ENCODE measurements around the gene LTF. TPM values are rescaled to one million over a fixed set of nuclear protein-coding genes. Genes with fewer than 3 reads are reported as not detected.

The LTF gene
- total and polyA plus RNA-seq, 10 of the 15 experiments (the other 5 are each of a cell fraction or from before 2014, with no cell fraction given), result 0.03 to 0.31 TPM; not detected in 8

DNA sequence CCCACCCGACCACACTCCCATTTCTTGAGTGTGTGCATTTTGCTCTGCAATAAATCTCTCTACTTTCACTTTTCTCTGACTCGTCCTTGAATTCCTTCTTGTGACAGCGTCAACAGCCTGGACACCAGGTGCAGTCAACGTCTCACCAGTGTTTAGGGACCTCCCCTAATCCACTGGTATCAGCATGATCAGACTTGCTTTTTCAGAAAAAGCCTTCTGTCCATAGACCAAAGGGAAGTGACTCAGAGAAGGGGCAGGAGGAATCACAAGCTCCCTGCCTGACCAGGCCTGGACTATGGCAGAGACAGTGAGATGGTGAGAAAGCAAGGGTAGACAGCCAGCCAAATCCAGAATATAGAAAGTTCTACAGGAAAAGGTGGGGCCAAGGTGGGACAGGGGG is 78.5 kb downstream of the LTF start (continued):
- TF ChIP-seq, protein P1, sequence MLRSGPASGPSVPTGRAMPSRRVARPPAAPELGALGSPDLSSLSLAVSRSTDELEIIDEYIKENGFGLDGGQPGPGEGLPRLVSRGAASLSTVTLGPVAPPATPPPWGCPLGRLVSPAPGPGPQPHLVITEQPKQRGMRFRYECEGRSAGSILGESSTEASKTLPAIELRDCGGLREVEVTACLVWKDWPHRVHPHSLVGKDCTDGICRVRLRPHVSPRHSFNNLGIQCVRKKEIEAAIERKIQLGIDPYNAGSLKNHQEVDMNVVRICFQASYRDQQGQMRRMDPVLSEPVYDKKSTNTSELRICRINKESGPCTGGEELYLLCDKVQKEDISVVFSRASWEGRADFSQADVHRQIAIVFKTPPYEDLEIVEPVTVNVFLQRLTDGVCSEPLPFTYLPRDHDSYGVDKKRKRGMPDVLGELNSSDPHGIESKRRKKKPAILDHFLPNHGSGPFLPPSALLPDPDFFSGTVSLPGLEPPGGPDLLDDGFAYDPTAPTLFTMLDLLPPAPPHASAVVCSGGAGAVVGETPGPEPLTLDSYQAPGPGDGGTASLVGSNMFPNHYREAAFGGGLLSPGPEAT (IDR thresholded peaks at IDR 0.05; ENCODE audit: low read depth), result no peak
- TF ChIP-seq BACH1 (IDR thresholded peaks at IDR 0.05; ENCODE audit: borderline replicate concordance) (no peak), MTA2 (IDR thresholded peaks at IDR 0.05; ENCODE audit: low read depth) (no peak), POLR2AphosphoS5 (IDR thresholded peaks at IDR 0.05; ENCODE audit: low read length) (no peak), BCL11A (IDR thresholded peaks at IDR 0.05; ENCODE audit: low read depth, low read length) (0 out of 2 replicates have a peak, but pooled peaks have one; percentile 8), CREM (IDR thresholded peaks at IDR 0.05; ENCODE audit: low read depth) (no peak), TCF12 (IDR thresholded peaks at IDR 0.05; ENCODE audit: low read depth, low read length) (peak; percentile 40; the same call in 1 of the 2 replicates), FOXM1 (IDR thresholded peaks at IDR 0.05; ENCODE audit: low read depth, low read length) (no peak), SPI1 (IDR thresholded peaks at IDR 0.05; ENCODE audit: borderline replicate concordance, insufficient read depth, low read depth, low read length) (no peak), SIN3A (IDR thresholded peaks at IDR 0.05; ENCODE audit: low read depth, low read length) (no peak), ATF7 (IDR thresholded peaks at IDR 0.05; ENCODE audit: low read depth) (no peak)
- TF ChIP-seq, protein P2, sequence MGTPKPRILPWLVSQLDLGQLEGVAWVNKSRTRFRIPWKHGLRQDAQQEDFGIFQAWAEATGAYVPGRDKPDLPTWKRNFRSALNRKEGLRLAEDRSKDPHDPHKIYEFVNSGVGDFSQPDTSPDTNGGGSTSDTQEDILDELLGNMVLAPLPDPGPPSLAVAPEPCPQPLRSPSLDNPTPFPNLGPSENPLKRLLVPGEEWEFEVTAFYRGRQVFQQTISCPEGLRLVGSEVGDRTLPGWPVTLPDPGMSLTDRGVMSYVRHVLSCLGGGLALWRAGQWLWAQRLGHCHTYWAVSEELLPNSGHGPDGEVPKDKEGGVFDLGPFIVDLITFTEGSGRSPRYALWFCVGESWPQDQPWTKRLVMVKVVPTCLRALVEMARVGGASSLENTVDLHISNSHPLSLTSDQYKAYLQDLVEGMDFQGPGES (IDR thresholded peaks at IDR 0.05), result no peak

Other genes with a start within 250 kb of the LTF start
Only the 7 nearest of the 9 such genes appear.
- gene CCR3, start 222.4 kb downstream of the LTF start, total RNA-seq (2014; rRNA removed), result 0.23 and 0.65 TPM in 2 replicates
- gene CCR3, start 222.4 kb downstream of the LTF start, total RNA-seq (2014; rRNA removed; fragmentation: Illumina TruSeq; extraction: Trizol), result 0.27 and 0.60 TPM in 2 replicates
- 0.41 and 0.66 TPM in 2 replicates for gene CCR3, start 222.4 kb downstream of the LTF start, total RNA-seq (2021)
- gene CCR3, start 222.4 kb downstream of the LTF start, polyA plus RNA-seq (2011; rRNA removed), result not detected in 2 replicates
- 0.65 and 0.78 TPM in 2 replicates for gene CCR3, start 222.4 kb downstream of the LTF start, polyA plus RNA-seq (2014; fragmentation: Illumina TruSeq; extraction: Trizol)
- under 1 TPM; 0.53 TPM for gene CCR3, start 222.4 kb downstream of the LTF start, polyA plus RNA-seq (2014; fragmentation: Nextera tagmentation; extraction: Ambion mirVana)
- gene CCR3, start 222.4 kb downstream of the LTF start, polyA plus RNA-seq (2014; rRNA removed), result 0.58 TPM in 2 replicates
- gene CCR3, start 222.4 kb downstream of the LTF start, polyA plus RNA-seq (2016; fragmentation: Nextera tagmentation; extraction: Ambion mirVana), result under 1 TPM; 0.13 to 0.20 TPM
- 3.6 and 4.4 TPM in 2 replicates for gene CCR2, start 110.8 kb downstream of the LTF start, total RNA-seq (2014; rRNA removed)
- 4.3 and 4.4 TPM in 2 replicates for gene CCR2, start 110.8 kb downstream of the LTF start, total RNA-seq (2014; rRNA removed; fragmentation: Illumina TruSeq; extraction: Trizol)
- 2.5 and 3.5 TPM in 2 replicates for gene CCR2, start 110.8 kb downstream of the LTF start, total RNA-seq (2021)
- not detected in 2 replicates for gene CCR2, start 110.8 kb downstream of the LTF start, polyA plus RNA-seq (2011; rRNA removed)
- 3.6 and 4.1 TPM in 2 replicates for gene CCR2, start 110.8 kb downstream of the LTF start, polyA plus RNA-seq (2014; fragmentation: Illumina TruSeq; extraction: Trizol)
- 1 to 10 TPM; 2.5 to 4.7 TPM for gene CCR2, start 110.8 kb downstream of the LTF start, polyA plus RNA-seq (2014; fragmentation: Nextera tagmentation; extraction: Ambion mirVana)
- gene CCR2, start 110.8 kb downstream of the LTF start, polyA plus RNA-seq (2014; rRNA removed), result 2.1 and 2.7 TPM in 2 replicates
- gene CCR2, start 110.8 kb downstream of the LTF start, polyA plus RNA-seq (2016; fragmentation: Nextera tagmentation; extraction: Ambion mirVana), result 1 to 10 TPM; 1.9 to 2.7 TPM
- gene CCR5, start 94.0 kb downstream of the LTF start, total RNA-seq (2014; rRNA removed), result 0.17 and 0.27 TPM in 2 replicates
- 0.92 and 1.2 TPM in 2 replicates for gene CCR5, start 94.0 kb downstream of the LTF start, total RNA-seq (2014; rRNA removed; fragmentation: Illumina TruSeq; extraction: Trizol)
- gene CCR5, start 94.0 kb downstream of the LTF start, total RNA-seq (2021), result 1.2 TPM in 2 replicates
- not detected in 2 replicates for gene CCR5, start 94.0 kb downstream of the LTF start, polyA plus RNA-seq (2011; rRNA removed)
- 1.6 TPM in 2 replicates for gene CCR5, start 94.0 kb downstream of the LTF start, polyA plus RNA-seq (2014; fragmentation: Illumina TruSeq; extraction: Trizol)
- gene CCR5, start 94.0 kb downstream of the LTF start, polyA plus RNA-seq (2014; fragmentation: Nextera tagmentation; extraction: Ambion mirVana), result under 1 TPM; 0.21 to 0.51 TPM
- gene CCR5, start 94.0 kb downstream of the LTF start, polyA plus RNA-seq (2014; rRNA removed), result 0.94 and 1.2 TPM in 2 replicates
- gene CCR5, start 94.0 kb downstream of the LTF start, polyA plus RNA-seq (2016; fragmentation: Nextera tagmentation; extraction: Ambion mirVana), result under 1 TPM; 0.49 to 0.82 TPM
- 2.1 and 2.3 TPM in 2 replicates for gene CCRL2, start 57.6 kb downstream of the LTF start, total RNA-seq (2014; rRNA removed)
- gene CCRL2, start 57.6 kb downstream of the LTF start, total RNA-seq (2014; rRNA removed; fragmentation: Illumina TruSeq; extraction: Trizol), result 1.8 and 2.2 TPM in 2 replicates
- 1.6 and 2.1 TPM in 2 replicates for gene CCRL2, start 57.6 kb downstream of the LTF start, total RNA-seq (2021)
- 0.04 TPM in 1 of 2 replicates, not detected in the other for gene CCRL2, start 57.6 kb downstream of the LTF start, polyA plus RNA-seq (2011; rRNA removed)
- gene CCRL2, start 57.6 kb downstream of the LTF start, polyA plus RNA-seq (2014; fragmentation: Illumina TruSeq; extraction: Trizol), result 1.7 and 2.1 TPM in 2 replicates
- gene CCRL2, start 57.6 kb downstream of the LTF start, polyA plus RNA-seq (2014; fragmentation: Nextera tagmentation; extraction: Ambion mirVana), result 1 to 10 TPM; 1.5 to 2.2 TPM
- gene CCRL2, start 57.6 kb downstream of the LTF start, polyA plus RNA-seq (2014; rRNA removed), result 1.6 and 2.5 TPM in 2 replicates
- gene CCRL2, start 57.6 kb downstream of the LTF start, polyA plus RNA-seq (2016; fragmentation: Nextera tagmentation; extraction: Ambion mirVana), result 1 to 10 TPM; 1.2 to 1.7 TPM
- gene RTP3, start 33.1 kb upstream of the LTF start, total RNA-seq (2014; rRNA removed), result not detected in 2 replicates
- gene RTP3, start 33.1 kb upstream of the LTF start, total RNA-seq (2014; rRNA removed; fragmentation: Illumina TruSeq; extraction: Trizol), result not detected in 2 replicates
- gene RTP3, start 33.1 kb upstream of the LTF start, total RNA-seq (2021), result not detected in 2 replicates
- gene RTP3, start 33.1 kb upstream of the LTF start, polyA plus RNA-seq (2011; rRNA removed), result not detected in 2 replicates
- gene RTP3, start 33.1 kb upstream of the LTF start, polyA plus RNA-seq (2014; fragmentation: Illumina TruSeq; extraction: Trizol), result not detected in 2 replicates
- under 1 TPM in 1 of 2 experiments, not detected in 1; 0.06 TPM for gene RTP3, start 33.1 kb upstream of the LTF start, polyA plus RNA-seq (2014; fragmentation: Nextera tagmentation; extraction: Ambion mirVana)
- not detected in 2 replicates for gene RTP3, start 33.1 kb upstream of the LTF start, polyA plus RNA-seq (2014; rRNA removed)
- not detected for gene RTP3, start 33.1 kb upstream of the LTF start, polyA plus RNA-seq (2016; fragmentation: Nextera tagmentation; extraction: Ambion mirVana)
- not detected in 2 replicates for gene LRRC2, start 101.4 kb upstream of the LTF start, total RNA-seq (2014; rRNA removed)
- not detected in 2 replicates for gene LRRC2, start 101.4 kb upstream of the LTF start, total RNA-seq (2014; rRNA removed; fragmentation: Illumina TruSeq; extraction: Trizol)
- gene LRRC2, start 101.4 kb upstream of the LTF start, total RNA-seq (2021), result not detected in 2 replicates
- not detected in 2 replicates for gene LRRC2, start 101.4 kb upstream of the LTF start, polyA plus RNA-seq (2011; rRNA removed)
- gene LRRC2, start 101.4 kb upstream of the LTF start, polyA plus RNA-seq (2014; fragmentation: Illumina TruSeq; extraction: Trizol), result not detected in 2 replicates
- not detected for gene LRRC2, start 101.4 kb upstream of the LTF start, polyA plus RNA-seq (2014; fragmentation: Nextera tagmentation; extraction: Ambion mirVana)
- gene LRRC2, start 101.4 kb upstream of the LTF start, polyA plus RNA-seq (2014; rRNA removed), result not detected in 2 replicates
- not detected for gene LRRC2, start 101.4 kb upstream of the LTF start, polyA plus RNA-seq (2016; fragmentation: Nextera tagmentation; extraction: Ambion mirVana)
- not detected in 2 replicates for gene FAM240A, start 147.6 kb upstream of the LTF start, total RNA-seq (2014; rRNA removed)
- gene FAM240A, start 147.6 kb upstream of the LTF start, total RNA-seq (2014; rRNA removed; fragmentation: Illumina TruSeq; extraction: Trizol), result not detected in 2 replicates
- gene FAM240A, start 147.6 kb upstream of the LTF start, total RNA-seq (2021), result not detected in 2 replicates
- not detected in 2 replicates for gene FAM240A, start 147.6 kb upstream of the LTF start, polyA plus RNA-seq (2011; rRNA removed)
- gene FAM240A, start 147.6 kb upstream of the LTF start, polyA plus RNA-seq (2014; fragmentation: Illumina TruSeq; extraction: Trizol), result not detected in 2 replicates
- not detected for gene FAM240A, start 147.6 kb upstream of the LTF start, polyA plus RNA-seq (2014; fragmentation: Nextera tagmentation; extraction: Ambion mirVana)
- gene FAM240A, start 147.6 kb upstream of the LTF start, polyA plus RNA-seq (2014; rRNA removed), result not detected in 2 replicates
- gene FAM240A, start 147.6 kb upstream of the LTF start, polyA plus RNA-seq (2016; fragmentation: Nextera tagmentation; extraction: Ambion mirVana), result not detected

All from GM12878 (cell line).